IMR-90 (cell line): ENCODE data around the gene ADAM12.

Source experiments
- RAD21 ChIP-seq: IDR thresholded peaks from 2 replicates; pipeline ENCODE4 v1.6.1; 2012; ENCODE audit warnings: low read length, improper control_type of control experiment
- TF ChIP-seq, protein P1 (sequence below): conservative IDR thresholded peaks from 2 replicates; pipeline ENCODE4 v1.5.1; 2012; ENCODE audit warnings: mild to moderate bottlenecking, low read depth, low read length, improper control_type of control experiment

DNA sequence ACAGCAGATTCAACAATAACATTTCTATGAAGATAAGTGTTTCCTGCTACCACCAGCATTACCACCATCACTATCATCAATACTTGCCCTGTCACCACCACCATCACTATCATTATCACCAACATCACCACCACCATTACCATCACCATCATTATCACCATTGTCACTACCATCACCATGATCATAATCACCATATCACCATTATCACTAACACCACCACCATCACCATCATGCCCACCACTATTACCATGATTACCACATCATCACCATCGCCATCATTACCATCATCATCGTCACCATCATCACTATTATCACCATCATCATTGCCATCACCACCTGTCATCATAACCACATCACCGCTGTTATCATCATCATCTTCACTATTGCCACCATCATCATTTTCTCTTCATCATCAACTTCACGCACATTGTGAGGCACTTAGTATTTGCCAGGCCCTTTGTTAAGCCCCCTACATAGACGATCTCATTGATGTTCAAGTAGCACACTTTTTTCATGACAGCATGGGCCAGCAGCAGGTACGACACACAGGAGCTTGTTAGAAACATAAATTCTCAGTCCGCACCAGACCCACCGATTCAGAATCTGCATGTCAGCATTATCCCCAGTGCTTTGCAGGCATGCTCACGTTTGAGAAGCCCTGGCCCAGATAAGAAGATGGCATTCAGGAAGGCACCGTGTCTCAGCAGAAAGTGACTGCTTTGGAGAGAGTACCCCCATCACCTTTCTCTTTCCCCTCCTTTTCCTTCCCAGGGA is 161.1 kb downstream of the ADAM12 start:
- TF ChIP-seq, protein P1, sequence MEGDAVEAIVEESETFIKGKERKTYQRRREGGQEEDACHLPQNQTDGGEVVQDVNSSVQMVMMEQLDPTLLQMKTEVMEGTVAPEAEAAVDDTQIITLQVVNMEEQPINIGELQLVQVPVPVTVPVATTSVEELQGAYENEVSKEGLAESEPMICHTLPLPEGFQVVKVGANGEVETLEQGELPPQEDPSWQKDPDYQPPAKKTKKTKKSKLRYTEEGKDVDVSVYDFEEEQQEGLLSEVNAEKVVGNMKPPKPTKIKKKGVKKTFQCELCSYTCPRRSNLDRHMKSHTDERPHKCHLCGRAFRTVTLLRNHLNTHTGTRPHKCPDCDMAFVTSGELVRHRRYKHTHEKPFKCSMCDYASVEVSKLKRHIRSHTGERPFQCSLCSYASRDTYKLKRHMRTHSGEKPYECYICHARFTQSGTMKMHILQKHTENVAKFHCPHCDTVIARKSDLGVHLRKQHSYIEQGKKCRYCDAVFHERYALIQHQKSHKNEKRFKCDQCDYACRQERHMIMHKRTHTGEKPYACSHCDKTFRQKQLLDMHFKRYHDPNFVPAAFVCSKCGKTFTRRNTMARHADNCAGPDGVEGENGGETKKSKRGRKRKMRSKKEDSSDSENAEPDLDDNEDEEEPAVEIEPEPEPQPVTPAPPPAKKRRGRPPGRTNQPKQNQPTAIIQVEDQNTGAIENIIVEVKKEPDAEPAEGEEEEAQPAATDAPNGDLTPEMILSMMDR = no peak
- no peak for TF ChIP-seq RAD21
